ENCODE data around the gene GRB2. TPM values are rescaled to one million over a fixed set of nuclear protein-coding genes. Genes with fewer than 3 reads are reported as not detected.

GRB2 gene
- total RNA-seq, 1 donor from 2014 or later: 181 TPM

DNA sequence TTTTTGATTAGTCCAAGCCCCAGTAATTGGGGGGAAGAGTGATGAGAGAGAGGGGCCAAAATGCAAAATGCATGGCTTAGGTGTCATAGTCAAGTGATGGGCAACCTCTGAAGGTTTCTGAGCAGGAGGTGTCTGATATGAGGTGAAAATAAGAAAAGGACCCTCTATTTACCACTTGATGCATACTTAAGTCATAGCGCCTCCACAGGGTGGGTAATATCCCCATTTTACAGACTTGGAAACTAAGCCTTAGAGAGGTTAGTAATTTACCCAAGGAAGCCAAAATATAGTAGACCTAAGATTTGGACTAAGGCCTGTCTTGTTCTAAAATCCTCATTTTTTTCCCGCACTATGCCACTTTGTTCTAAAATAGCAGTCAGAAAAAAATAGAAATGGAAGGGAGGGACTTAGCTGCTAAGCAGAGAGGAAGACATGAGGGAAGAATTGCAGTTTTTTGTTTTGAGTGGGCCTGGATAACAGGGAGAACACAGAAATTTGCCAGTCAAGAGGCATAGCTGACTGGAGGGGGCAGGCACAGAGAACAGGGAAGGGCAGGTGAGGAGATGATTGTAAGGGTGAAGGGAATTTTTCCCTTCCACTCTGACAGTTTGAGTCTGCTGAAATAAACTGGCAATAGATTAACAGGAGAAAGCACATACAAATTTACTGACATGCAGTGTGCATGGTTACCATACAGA lies 2.3 kb upstream of the GRB2 start:
- no peak overlapping the region for H3K4me3 ChIP-seq
- intact Hi-C loops (cut with DNase I): loop anchor here (10.0 kb wide), 1 partner anchor 83 kb away; no protein-coding TSS in a partner anchor
- TF ChIP-seq, protein P1, sequence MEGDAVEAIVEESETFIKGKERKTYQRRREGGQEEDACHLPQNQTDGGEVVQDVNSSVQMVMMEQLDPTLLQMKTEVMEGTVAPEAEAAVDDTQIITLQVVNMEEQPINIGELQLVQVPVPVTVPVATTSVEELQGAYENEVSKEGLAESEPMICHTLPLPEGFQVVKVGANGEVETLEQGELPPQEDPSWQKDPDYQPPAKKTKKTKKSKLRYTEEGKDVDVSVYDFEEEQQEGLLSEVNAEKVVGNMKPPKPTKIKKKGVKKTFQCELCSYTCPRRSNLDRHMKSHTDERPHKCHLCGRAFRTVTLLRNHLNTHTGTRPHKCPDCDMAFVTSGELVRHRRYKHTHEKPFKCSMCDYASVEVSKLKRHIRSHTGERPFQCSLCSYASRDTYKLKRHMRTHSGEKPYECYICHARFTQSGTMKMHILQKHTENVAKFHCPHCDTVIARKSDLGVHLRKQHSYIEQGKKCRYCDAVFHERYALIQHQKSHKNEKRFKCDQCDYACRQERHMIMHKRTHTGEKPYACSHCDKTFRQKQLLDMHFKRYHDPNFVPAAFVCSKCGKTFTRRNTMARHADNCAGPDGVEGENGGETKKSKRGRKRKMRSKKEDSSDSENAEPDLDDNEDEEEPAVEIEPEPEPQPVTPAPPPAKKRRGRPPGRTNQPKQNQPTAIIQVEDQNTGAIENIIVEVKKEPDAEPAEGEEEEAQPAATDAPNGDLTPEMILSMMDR (IDR thresholded peaks at IDR 0.05): no peak
- H3K36me3 ChIP-seq: no peaks in the 10 kb centered on the region
- no peak for ATAC-seq
- H3K27ac ChIP-seq: no peak overlapping the region
- H3K27me3 ChIP-seq (ENCODE audit: low read depth): no peaks in the 10 kb centered on the region
- H3K9me3 ChIP-seq: no peaks in the 10 kb centered on the region
- no peak for DNase-seq
- H3K4me1 ChIP-seq: peaks cover 33% of the 10 kb centered on the region

DNA sequence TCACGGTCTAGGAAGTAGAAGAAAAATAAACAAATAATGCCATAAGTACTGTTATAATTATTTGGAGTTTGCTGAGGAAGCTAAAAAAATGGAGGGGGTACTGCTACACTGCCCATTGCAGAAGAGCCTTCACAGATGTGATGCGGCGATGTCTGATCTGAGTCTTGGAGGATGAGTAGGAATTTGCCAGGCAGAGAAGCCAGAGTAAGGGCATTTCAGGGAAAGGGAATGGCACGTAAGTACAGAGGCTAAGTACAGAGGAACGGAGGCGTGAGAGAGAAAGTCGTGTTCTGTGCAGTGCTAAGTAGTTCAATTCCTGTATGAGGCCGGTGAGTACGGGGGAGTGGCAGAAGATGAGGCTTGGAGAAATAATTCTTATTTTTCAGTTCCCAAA lies 741 bp upstream of the GRB2 start:
- H3K9me3 ChIP-seq: no peaks in the 10 kb centered on the region
- H3K4me1 ChIP-seq: peaks cover 38% of the 10 kb centered on the region
- H3K27ac ChIP-seq: peak overlapping the region; percentile 97
- peak overlapping the region; percentile 94 for H3K4me3 ChIP-seq
- DNase-seq (no peak), ATAC-seq (peak; percentile 1 to 31)
- TF ChIP-seq, protein P1 (IDR thresholded peaks at IDR 0.05): no peak
- no peaks in the 10 kb centered on the region for H3K27me3 ChIP-seq (ENCODE audit: low read depth)
- intact Hi-C loops (cut with DNase I): loop anchor here (10.0 kb wide), 1 partner anchor 81 kb away; no protein-coding TSS in a partner anchor
- H3K36me3 ChIP-seq: no peaks in the 10 kb centered on the region

DNA sequence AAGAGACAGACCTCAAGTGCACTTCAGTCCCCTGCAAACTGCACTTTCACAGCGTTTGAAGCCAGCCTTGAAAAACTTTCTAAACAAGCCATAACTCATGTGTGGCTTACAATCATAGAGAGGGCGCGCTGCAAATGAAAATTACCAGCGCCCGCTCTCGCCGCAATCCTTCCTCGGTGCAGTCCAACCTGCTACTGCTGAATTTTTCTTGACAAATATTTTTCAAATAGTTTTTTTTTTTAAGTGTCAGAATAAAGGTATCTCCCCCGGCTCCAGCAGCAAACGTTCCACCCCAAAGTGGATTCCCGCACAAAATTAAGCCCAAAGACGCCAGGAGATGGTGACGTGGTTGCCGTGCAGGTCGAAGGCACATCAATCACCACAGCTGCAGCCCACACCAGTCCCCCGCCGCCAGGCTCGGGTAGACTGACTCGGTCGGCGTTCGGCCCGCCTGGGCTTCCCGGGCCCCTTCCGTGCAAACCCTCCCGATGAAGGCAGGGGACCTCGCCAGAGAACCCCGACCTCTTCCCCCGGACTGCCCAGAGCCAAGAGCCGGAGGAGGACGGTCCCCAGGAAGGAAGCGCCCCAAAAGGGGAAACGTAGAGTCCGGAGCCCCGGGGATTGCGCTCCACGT lies 630 bp downstream of the GRB2 start:
- peaks cover 51% of the 10 kb centered on the region for H3K4me1 ChIP-seq
- ATAC-seq (peak; percentile 56 to 59), DNase-seq (no peak)
- H3K9me3 ChIP-seq: no peaks in the 10 kb centered on the region
- intact Hi-C loops (cut with DNase I): loop anchor here (10.0 kb wide), 1 partner anchor 80 kb away; no protein-coding TSS in a partner anchor
- peaks cover 5% of the 10 kb centered on the region for H3K36me3 ChIP-seq
- no peaks in the 10 kb centered on the region for H3K27me3 ChIP-seq (ENCODE audit: low read depth)
- H3K4me3 ChIP-seq: peak overlapping the region; percentile 94
- H3K27ac ChIP-seq: peak overlapping the region; percentile 97
- TF ChIP-seq, protein P1 (IDR thresholded peaks at IDR 0.05): no peak

DNA sequence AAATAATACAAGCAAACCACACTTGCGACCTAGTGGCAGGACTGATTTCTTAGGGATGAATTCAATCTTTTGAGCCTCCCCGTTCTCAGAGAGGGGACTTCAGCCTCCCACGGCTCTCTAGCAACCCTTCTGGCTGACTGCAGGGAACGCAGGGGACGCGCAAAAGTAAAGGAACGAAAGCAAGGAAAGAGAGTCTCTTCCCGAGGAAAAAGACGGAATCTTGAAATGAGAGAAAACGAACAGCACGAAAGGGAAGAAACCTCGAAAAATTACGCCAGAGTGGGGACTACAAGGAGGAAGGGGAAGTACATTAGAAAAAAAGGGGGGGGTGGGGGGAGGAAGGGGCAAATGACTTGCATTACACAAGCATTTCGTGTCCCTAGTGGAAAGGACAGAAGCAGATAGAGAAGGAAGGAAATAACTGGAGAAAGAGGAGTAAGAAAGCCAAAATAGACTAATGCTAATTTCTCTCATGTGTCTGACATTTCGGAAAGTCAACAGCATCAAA lies 1.2 kb downstream of the GRB2 start:
- TF ChIP-seq, protein P1 (IDR thresholded peaks at IDR 0.05): peak; percentile 72
- no peaks in the 10 kb centered on the region for H3K9me3 ChIP-seq
- peaks cover 53% of the 10 kb centered on the region for H3K4me1 ChIP-seq
- H3K27me3 ChIP-seq (ENCODE audit: low read depth): no peaks in the 10 kb centered on the region
- DNase-seq (peak; percentile 57), ATAC-seq (peak; percentile 26 to 48)
- peaks cover 5% of the 10 kb centered on the region for H3K36me3 ChIP-seq
- H3K4me3 ChIP-seq: peak overlapping the region; percentile 94
- H3K27ac ChIP-seq: peak overlapping the region; percentile 97
- intact Hi-C loops (cut with DNase I): loop anchor here (10.0 kb wide), 1 partner anchor 79 kb away; no protein-coding TSS in a partner anchor

DNA sequence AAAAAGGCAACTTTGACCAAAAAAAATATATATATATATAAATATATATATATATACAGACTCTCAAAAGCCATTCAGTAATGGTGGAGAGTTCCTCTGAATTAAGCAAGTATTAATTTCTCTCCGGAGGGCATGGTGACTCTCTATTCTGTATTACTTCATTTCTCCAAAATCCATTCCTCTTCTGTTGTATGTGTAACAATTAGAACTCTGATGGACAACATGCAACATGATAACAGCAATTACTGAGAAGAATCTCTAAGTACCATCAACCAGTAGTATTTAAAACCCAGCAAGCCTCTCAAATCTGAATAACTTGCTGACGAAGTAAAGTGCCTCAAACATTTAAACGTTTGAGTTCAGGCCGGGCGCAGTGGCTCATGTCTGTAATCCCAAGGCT lies 2.3 kb downstream of the GRB2 start:
- Histone ChIP-seq H3K4me3 (peak overlapping the region; percentile 94), H3K9me3 (no peaks in the 10 kb centered on the region), H3K27ac (peak overlapping the region; percentile 97), H3K36me3 (peaks cover 5% of the 10 kb centered on the region), H3K4me1 (peaks cover 63% of the 10 kb centered on the region), H3K27me3 (ENCODE audit: low read depth) (no peaks in the 10 kb centered on the region)
- no peak for DNase-seq
- ATAC-seq: no peak
- intact Hi-C loops (cut with DNase I): loop anchor here (10.0 kb wide), 1 partner anchor 78 kb away; no protein-coding TSS in a partner anchor
- TF ChIP-seq, protein P1 (IDR thresholded peaks at IDR 0.05): no peak
